ENCODE results near the gene CERS6.

DNA sequence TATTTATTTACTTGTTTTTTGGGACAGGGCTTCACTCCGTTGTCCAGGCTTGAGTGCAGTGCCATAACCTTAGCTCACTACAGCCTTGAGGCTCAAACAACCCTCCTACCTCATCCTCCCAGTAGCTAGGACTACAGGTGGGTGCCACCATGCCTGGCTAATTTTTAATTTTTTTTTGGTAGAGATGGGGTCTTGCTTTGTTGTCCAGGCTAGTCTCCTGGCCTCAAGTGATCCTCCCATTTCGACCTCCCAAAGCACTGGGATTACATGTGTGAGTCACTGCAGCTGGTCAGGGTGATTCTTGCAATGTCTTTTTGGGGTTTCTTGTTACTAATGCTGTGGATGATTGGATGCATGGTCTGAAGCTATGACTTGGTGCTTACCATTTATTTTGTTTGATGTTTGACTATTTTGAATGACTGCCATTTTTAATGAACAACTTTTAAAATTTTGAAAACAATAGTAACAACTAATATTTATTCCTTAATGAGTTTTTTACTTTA lies 6.5 kb downstream of the CERS6 start:
- TF ChIP-seq, protein P1, sequence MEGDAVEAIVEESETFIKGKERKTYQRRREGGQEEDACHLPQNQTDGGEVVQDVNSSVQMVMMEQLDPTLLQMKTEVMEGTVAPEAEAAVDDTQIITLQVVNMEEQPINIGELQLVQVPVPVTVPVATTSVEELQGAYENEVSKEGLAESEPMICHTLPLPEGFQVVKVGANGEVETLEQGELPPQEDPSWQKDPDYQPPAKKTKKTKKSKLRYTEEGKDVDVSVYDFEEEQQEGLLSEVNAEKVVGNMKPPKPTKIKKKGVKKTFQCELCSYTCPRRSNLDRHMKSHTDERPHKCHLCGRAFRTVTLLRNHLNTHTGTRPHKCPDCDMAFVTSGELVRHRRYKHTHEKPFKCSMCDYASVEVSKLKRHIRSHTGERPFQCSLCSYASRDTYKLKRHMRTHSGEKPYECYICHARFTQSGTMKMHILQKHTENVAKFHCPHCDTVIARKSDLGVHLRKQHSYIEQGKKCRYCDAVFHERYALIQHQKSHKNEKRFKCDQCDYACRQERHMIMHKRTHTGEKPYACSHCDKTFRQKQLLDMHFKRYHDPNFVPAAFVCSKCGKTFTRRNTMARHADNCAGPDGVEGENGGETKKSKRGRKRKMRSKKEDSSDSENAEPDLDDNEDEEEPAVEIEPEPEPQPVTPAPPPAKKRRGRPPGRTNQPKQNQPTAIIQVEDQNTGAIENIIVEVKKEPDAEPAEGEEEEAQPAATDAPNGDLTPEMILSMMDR (IDR thresholded peaks at IDR 0.05): no peak
- TF ChIP-seq POLR2A (IDR thresholded peaks at IDR 0.05): no peak
